Fibroblast of skin of left quadriceps (primary cell): ENCODE results near the gene CCDC69.

ENCODE experiments used
- DNase-seq, 2 experiments: peaks; one replicate each; pipeline ENCODE4 v3.0.0-alpha.2; 2013; ENCODE audit warnings: low read depth in 2 of 2

Gene CCDC69

GRCh38 chr5:151142933-151143332, 81.0 kb downstream of the CCDC69 start:
- DNase-seq = no peak

GRCh38 chr5:151141535-151141934, 82.4 kb downstream of the CCDC69 start:
- no peak for DNase-seq

GRCh38 chr5:151140686-151141459, 83.0 kb downstream of the CCDC69 start:
- DNase-seq = no peak

- DNase-seq = no peak
These were observed 84.2 kb downstream of the CCDC69 start for GRCh38 chr5:151139646-151140045.

GRCh38 chr5:151139015-151139414, 84.9 kb downstream of the CCDC69 start:
- no peak for DNase-seq

GRCh38 chr5:151138114-151138513, 85.8 kb downstream of the CCDC69 start:
- DNase-seq = no peak

- no peak for DNase-seq
These were observed 86.6 kb downstream of the CCDC69 start for GRCh38 chr5:151137067-151137825.

GRCh38 chr5:151134228-151134627, 89.7 kb downstream of the CCDC69 start:
- no peak for DNase-seq

- DNase-seq = no peak
These were observed 90.9 kb downstream of the CCDC69 start for GRCh38 chr5:151132963-151133362.
